Measurements from ENCODE around the gene MPZL1. TPM values are rescaled to one million over a fixed set of nuclear protein-coding genes. Genes with fewer than 3 reads are reported as not detected.

The MPZL1 gene
- total and polyA plus RNA-seq, 12 donors = 12.1 to 101 (median 62.8) TPM

DNA sequence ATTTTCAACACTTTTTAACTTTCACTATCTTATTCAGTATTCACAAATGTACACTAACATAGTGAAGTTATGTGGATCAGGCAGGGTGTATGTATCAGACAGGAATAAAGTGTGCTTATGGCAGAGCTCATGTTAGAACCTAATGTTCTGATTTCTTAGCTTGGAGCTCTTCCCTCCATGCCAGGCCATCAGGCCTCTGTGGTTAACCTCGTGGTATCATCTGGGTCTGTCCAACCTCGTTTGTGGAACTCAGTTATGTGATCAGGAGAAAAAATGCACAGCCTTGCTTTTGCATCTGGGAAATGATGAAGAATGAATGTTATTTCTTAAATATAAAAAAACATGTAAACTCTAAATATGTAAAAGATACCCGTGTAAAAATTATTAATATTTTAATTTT lies 86.9 kb downstream of the MPZL1 start:
- H3K4me3 ChIP-seq = no peak overlapping the region
- H3K4me1 ChIP-seq (replicated peaks in 1 of 2) = no peaks in the 10 kb centered on the region
- WGBS, 4 donors = 59 to 70% (median 66%) methylated on average over 3 of the region's 3 CpGs
- no peaks in the 10 kb centered on the region for H3K9me3 ChIP-seq (replicated peaks in 1 of 3)
- no peak overlapping the region for H3K27ac ChIP-seq
- no peak for TF ChIP-seq POLR2A (IDR thresholded peaks at IDR 0.05)
- TF ChIP-seq, protein P1, sequence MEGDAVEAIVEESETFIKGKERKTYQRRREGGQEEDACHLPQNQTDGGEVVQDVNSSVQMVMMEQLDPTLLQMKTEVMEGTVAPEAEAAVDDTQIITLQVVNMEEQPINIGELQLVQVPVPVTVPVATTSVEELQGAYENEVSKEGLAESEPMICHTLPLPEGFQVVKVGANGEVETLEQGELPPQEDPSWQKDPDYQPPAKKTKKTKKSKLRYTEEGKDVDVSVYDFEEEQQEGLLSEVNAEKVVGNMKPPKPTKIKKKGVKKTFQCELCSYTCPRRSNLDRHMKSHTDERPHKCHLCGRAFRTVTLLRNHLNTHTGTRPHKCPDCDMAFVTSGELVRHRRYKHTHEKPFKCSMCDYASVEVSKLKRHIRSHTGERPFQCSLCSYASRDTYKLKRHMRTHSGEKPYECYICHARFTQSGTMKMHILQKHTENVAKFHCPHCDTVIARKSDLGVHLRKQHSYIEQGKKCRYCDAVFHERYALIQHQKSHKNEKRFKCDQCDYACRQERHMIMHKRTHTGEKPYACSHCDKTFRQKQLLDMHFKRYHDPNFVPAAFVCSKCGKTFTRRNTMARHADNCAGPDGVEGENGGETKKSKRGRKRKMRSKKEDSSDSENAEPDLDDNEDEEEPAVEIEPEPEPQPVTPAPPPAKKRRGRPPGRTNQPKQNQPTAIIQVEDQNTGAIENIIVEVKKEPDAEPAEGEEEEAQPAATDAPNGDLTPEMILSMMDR (IDR thresholded peaks at IDR 0.05) = no peak
- intact Hi-C loops (cut with DNase I) = no loop called here
- H3K36me3 ChIP-seq (replicated peaks in 1 of 2) = no peaks in the 10 kb centered on the region
- H3K27me3 ChIP-seq = no peaks in the 10 kb centered on the region
- no peak for DNase-seq

DNA sequence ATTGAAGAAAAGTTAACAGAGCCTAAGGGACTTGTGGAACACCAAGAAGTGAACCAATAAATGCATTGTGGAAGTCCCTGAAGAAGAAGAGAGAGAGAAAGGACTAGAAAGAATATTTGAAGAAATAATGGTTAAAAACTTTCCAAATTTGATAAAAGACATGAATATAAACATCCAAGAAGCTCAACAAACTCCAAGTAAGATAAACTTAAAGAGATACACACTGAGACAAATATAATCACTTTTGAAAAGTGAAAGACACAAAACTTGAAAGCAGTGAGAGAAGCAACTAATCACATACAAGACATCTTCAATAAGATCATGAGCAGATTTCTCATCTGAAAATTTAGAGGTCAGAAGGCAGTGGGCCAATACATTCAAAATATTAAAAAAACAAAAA lies 91.2 kb downstream of the MPZL1 start:
- H3K4me1 ChIP-seq (replicated peaks in 1 of 2) = no peaks in the 10 kb centered on the region
- no peaks in the 10 kb centered on the region for H3K9me3 ChIP-seq (replicated peaks in 1 of 3)
- no peak overlapping the region for H3K27ac ChIP-seq
- no peaks in the 10 kb centered on the region for H3K27me3 ChIP-seq
- no peaks in the 10 kb centered on the region for H3K36me3 ChIP-seq (replicated peaks in 1 of 2)
- H3K4me3 ChIP-seq = no peak overlapping the region
- DNase-seq = no peak
- TF ChIP-seq POLR2A (IDR thresholded peaks at IDR 0.05) = no peak
- TF ChIP-seq, protein P1 (IDR thresholded peaks at IDR 0.05) = no peak
- intact Hi-C loops (cut with DNase I) = no loop called here

DNA sequence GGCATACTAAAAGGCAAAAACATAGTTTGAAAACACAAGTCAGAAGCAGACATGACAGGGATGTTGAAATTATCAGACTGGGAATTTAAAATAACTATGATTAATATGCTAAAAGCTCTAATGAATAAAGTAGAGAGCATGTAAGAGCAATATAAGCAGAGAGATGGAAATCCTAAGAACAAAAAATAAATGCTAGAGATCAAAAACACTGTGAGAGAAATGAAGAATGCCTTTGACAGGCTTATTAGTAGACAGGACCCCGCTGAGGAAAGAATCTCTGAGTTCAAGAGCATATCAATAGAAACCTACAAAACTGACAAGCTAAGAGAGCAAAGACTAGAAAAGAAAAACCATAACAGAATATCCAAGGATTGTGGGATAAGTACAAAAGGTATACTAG lies 93.9 kb downstream of the MPZL1 start:
- no peak overlapping the region for H3K4me3 ChIP-seq
- no peaks in the 10 kb centered on the region for H3K27me3 ChIP-seq
- H3K4me1 ChIP-seq (replicated peaks in 1 of 2) = no peaks in the 10 kb centered on the region
- DNase-seq = no peak
- 85 to 95% (median 93%) methylated on average over 1 of the region's 1 CpG for WGBS, 4 donors
- no peak overlapping the region for H3K27ac ChIP-seq
- TF ChIP-seq, protein P1 (IDR thresholded peaks at IDR 0.05) = no peak
- TF ChIP-seq POLR2A (IDR thresholded peaks at IDR 0.05) = no peak
- H3K9me3 ChIP-seq (replicated peaks in 1 of 3) = no peaks in the 10 kb centered on the region
- no peaks in the 10 kb centered on the region for H3K36me3 ChIP-seq (replicated peaks in 1 of 2)
- intact Hi-C loops (cut with DNase I) = no loop called here

DNA sequence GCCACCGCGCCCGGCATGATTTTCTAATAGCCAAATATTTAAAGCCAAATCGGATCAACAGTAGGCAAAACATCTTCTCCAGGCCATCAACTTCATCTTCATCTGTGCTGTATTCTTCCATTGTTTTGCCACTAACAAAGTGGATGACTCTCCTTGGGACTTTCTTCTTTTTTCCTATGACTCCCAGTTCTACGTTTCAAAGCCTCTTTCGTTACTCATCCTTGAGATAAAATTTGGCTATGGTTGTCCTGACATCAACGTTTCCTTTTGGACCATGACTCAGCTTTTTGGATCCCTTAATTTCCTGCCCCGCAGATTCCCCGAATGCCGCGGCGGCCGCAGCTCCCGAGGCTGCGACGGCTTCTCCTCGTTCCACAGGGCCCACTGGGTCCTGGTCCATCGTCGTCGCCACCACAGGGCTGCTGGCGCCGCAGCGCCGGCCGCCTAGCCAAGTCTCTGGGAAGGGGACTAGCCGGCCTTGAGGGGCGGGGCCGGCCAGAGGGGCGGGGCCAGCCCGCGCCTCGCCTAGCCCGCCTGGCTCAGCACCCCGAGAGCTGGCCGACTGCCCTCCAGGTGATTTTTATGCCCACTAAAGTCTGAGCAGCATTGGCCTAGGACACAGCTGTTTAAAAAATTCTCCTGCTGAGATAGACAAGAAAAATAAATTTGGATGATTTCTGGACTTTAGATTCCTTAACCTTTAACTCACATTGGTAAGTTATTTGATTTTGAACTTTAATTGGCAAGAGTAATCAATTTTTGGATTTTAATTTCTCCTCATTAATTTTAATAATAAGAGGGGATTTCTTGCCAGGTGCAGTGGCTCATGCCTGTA lies 98.3 kb downstream of the MPZL1 start:
- no peaks in the 10 kb centered on the region for H3K27me3 ChIP-seq
- peak overlapping the region; percentile 76 to 89 (median 87) for H3K27ac ChIP-seq
- TF ChIP-seq POLR2A (IDR thresholded peaks at IDR 0.05) = peak in 1 of 2 donors; percentile 72
- TF ChIP-seq, protein P1 (IDR thresholded peaks at IDR 0.05) = no peak
- peak; percentile 78 to 88 (median 83) for DNase-seq
- intact Hi-C loops (cut with DNase I) = no loop called here
- H3K9me3 ChIP-seq (replicated peaks in 1 of 3) = no peaks in the 10 kb centered on the region
- no peaks in the 10 kb centered on the region for H3K36me3 ChIP-seq (replicated peaks in 1 of 2)
- WGBS, 4 donors = 11 to 19% (median 14%) methylated on average over 21 to 35 of the region's 35 CpGs
- no peaks in the 10 kb centered on the region for H3K4me1 ChIP-seq (replicated peaks in 1 of 2)
- peak overlapping the region in 1 of 4 donors; percentile 44 for H3K4me3 ChIP-seq
